ENCODE results near the gene TAF1B.

TAF1B gene

GRCh38 chr2:9843229-9844035 is at the start of gene TAF1B:
Gene TAF1B (plus strand): TSS chr2:9843474. CDS start chr2:9843542, 68 bp downstream.
- TF ChIP-seq, protein P1, sequence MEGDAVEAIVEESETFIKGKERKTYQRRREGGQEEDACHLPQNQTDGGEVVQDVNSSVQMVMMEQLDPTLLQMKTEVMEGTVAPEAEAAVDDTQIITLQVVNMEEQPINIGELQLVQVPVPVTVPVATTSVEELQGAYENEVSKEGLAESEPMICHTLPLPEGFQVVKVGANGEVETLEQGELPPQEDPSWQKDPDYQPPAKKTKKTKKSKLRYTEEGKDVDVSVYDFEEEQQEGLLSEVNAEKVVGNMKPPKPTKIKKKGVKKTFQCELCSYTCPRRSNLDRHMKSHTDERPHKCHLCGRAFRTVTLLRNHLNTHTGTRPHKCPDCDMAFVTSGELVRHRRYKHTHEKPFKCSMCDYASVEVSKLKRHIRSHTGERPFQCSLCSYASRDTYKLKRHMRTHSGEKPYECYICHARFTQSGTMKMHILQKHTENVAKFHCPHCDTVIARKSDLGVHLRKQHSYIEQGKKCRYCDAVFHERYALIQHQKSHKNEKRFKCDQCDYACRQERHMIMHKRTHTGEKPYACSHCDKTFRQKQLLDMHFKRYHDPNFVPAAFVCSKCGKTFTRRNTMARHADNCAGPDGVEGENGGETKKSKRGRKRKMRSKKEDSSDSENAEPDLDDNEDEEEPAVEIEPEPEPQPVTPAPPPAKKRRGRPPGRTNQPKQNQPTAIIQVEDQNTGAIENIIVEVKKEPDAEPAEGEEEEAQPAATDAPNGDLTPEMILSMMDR (IDR thresholded peaks at IDR 0.05; ENCODE audit: low read length, missing control alignments), result peak; percentile 28
- peak within 1 kb of the TSS; percentile 88 for H3K4me3 ChIP-seq (replicated peaks; ENCODE audit: low read depth, low read length)

GRCh38 chr2:9793918-9794717 is 49.2 kb upstream of the TAF1B start:
- TF ChIP-seq, protein P1 (IDR thresholded peaks at IDR 0.05; ENCODE audit: low read length, missing control alignments), result no peak
- no peak overlapping the region for H3K4me3 ChIP-seq (replicated peaks; ENCODE audit: low read depth, low read length)
- DNase-seq (ENCODE audit: low read depth), result no peak

More at GRCh38 chr2:9843229-9844035, at the start of gene TAF1B:
- DNase-seq (ENCODE audit: low read depth), result peak; percentile 94

- TF ChIP-seq, protein P1 (IDR thresholded peaks at IDR 0.05; ENCODE audit: low read length, missing control alignments), result no peak
- DNase-seq (ENCODE audit: low read depth), result no peak
- no peak overlapping the region for H3K4me3 ChIP-seq (replicated peaks; ENCODE audit: low read depth, low read length)
These were observed 48.2 kb upstream of the TAF1B start for GRCh38 chr2:9795071-9795470.

DNA sequence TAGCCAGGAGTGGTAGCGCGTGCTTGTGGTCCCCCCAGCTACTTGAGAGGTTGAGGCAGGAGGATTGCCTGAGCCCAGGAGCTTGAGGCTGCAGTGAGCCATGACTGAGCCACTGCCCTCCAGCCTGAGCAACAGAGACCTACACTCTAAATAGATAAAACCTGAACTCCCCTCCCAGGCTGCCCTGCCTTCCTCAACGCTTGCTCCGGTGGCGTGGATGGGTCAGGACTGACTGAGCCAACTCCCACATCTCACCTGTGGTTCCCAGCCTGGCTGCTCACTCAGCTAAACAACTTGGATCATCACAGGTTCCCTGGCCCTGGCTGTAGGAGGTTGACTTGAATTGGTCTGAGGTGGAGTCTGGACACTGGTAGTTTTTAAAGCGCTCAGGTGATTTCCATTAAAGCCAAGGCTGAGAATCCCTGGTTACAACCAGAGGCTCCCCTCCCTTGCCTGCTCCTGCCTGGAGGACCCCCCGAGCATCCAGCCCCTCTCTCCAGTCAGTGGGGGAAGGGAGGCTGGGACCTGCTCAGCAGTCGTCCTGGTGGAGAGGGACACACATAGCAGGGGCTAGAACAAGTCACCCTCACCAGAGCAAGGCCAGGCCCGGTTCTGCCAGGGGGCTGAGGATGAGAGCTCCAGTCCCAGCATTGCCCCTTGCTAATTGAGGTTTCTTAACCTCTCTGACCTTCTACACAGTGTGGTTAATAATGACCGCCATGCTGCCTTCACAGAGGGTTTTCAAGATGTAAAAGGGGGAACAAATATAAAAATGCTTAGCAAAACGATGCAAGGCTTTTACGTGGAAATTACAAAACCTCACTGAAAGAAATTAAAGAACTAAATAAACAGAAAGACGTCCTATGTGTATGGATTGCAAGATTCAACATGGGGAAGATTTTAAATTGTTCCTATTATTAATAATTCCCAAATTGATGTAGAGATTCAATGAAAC is 46.9 kb upstream of the TAF1B start:
- DNase-seq (ENCODE audit: low read depth), result no peak
- TF ChIP-seq, protein P1 (IDR thresholded peaks at IDR 0.05; ENCODE audit: low read length, missing control alignments), result peak; percentile 10
- H3K4me3 ChIP-seq (replicated peaks; ENCODE audit: low read depth, low read length), result no peak overlapping the region

GRCh38 chr2:9797086-9797485 is 46.2 kb upstream of the TAF1B start:
- no peak overlapping the region for H3K4me3 ChIP-seq (replicated peaks; ENCODE audit: low read depth, low read length)
- TF ChIP-seq, protein P1 (IDR thresholded peaks at IDR 0.05; ENCODE audit: low read length, missing control alignments), result no peak
- DNase-seq (ENCODE audit: low read depth), result no peak
